H9 (cell line): Measurements from ENCODE around the gene ERBIN. TPM values are rescaled to one million over a fixed set of nuclear protein-coding genes. Genes with fewer than 3 reads are reported as not detected.

Experiments used
- DNase-seq: peaks from one replicate; pipeline ENCODE4 v3.0.0-alpha.2; 2017
- H2AFZ ChIP-seq: one replicate; pipeline ENCODE4 v1.6.1; 2013; ENCODE audit warnings: mild to moderate bottlenecking, low read length, control low read depth, moderate library complexity
- H2AK5ac ChIP-seq: 2 replicates; pipeline ENCODE4 v1.6.1; 2013; ENCODE audit warnings: low read length, control low read depth, mixed read lengths; ENCODE audit not compliant: insufficient read length
- H2BK120ac ChIP-seq: one replicate; pipeline ENCODE4 v1.6.1; 2013; ENCODE audit warnings: low read depth, mild to moderate bottlenecking, low read length, control low read depth, inconsistent platforms; ENCODE audit not compliant: poor library complexity, severe bottlenecking
- H2BK12ac ChIP-seq: 2 replicates; pipeline ENCODE4 v1.6.1; 2013; ENCODE audit warnings: low read length, control low read depth, mixed read lengths, low read depth; ENCODE audit not compliant: insufficient read length
- H2BK15ac ChIP-seq: 2 replicates; pipeline ENCODE4 v1.6.1; 2013; ENCODE audit warnings: low read depth, low read length, control low read depth
- H2BK20ac ChIP-seq: one replicate; pipeline ENCODE4 v1.6.1; 2013; ENCODE audit warnings: low read depth, mild to moderate bottlenecking, low read length, control low read depth, inconsistent platforms; ENCODE audit not compliant: poor library complexity, severe bottlenecking
- H2BK5ac ChIP-seq: 2 replicates; pipeline ENCODE4 v1.6.1; 2013; ENCODE audit warnings: low read length, control low read depth, mixed read lengths; ENCODE audit not compliant: insufficient read length
- H3K14ac ChIP-seq: 2 replicates; pipeline ENCODE4 v1.6.1; 2013; ENCODE audit warnings: low read length, control low read depth; ENCODE audit not compliant: insufficient read depth
- H3K18ac ChIP-seq: 2 replicates; pipeline ENCODE4 v1.6.1; 2013; ENCODE audit warnings: low read depth, mild to moderate bottlenecking, mixed read lengths, low read length, control low read depth; ENCODE audit not compliant: insufficient read length
- H3K23ac ChIP-seq: 2 replicates; pipeline ENCODE4 v1.6.1; 2013; ENCODE audit warnings: low read length, control low read depth, mixed read lengths, low read depth; ENCODE audit not compliant: insufficient read length
- H3K23me2 ChIP-seq: 2 replicates; pipeline ENCODE4 v1.6.1; 2013; ENCODE audit warnings: low read depth, mild to moderate bottlenecking, mixed read lengths, low read length, control low read depth; ENCODE audit not compliant: insufficient read length, poor library complexity, severe bottlenecking
- H3K27ac ChIP-seq: 2 replicates; pipeline ENCODE4 v1.5.1; 2013; ENCODE audit warnings: low read length, control low read depth, mixed read lengths, low read depth; ENCODE audit not compliant: insufficient read length
- H3K27me3 ChIP-seq: 2 replicates; pipeline ENCODE4 v1.6.1; 2013; ENCODE audit warnings: low read length, control low read depth, inconsistent platforms; ENCODE audit not compliant: insufficient read depth
- H3K4ac ChIP-seq: 2 replicates; pipeline ENCODE4 v1.6.1; 2013; ENCODE audit warnings: low read depth, mild to moderate bottlenecking, control low read depth, inconsistent platforms, low read length, moderate library complexity
- H3K4me1 ChIP-seq: 2 replicates; pipeline ENCODE4 v1.6.1; 2013; ENCODE audit warnings: low read length, control low read depth, inconsistent platforms; ENCODE audit not compliant: insufficient read depth
- H3K4me2 ChIP-seq: 2 replicates; pipeline ENCODE4 v1.6.1; 2013; ENCODE audit warnings: low read length, control low read depth, mixed read lengths; ENCODE audit not compliant: insufficient read length, insufficient read depth
- H3K56ac ChIP-seq: 2 replicates; pipeline ENCODE4 v1.6.1; 2013; ENCODE audit warnings: low read depth, mild to moderate bottlenecking, mixed read lengths, low read length, control low read depth; ENCODE audit not compliant: insufficient read length
- H3K79me1 ChIP-seq: 2 replicates; pipeline ENCODE4 v1.6.1; 2013; ENCODE audit warnings: low read depth, mild to moderate bottlenecking, moderate library complexity, low read length, control low read depth, inconsistent platforms; ENCODE audit not compliant: insufficient read depth, poor library complexity, severe bottlenecking
- H3K79me2 ChIP-seq: 2 replicates; pipeline ENCODE4 v1.6.1; 2013; ENCODE audit warnings: low read length, control low read depth, inconsistent platforms; ENCODE audit not compliant: insufficient read depth
- H3K9ac ChIP-seq: 2 replicates; pipeline ENCODE4 v1.6.1; 2013; ENCODE audit warnings: low read length, control low read depth, mixed read lengths; ENCODE audit not compliant: insufficient read length; ENCODE audit errors: extremely low read depth
- H3K9me3 ChIP-seq: one replicate; pipeline ENCODE4 v1.6.1; 2013; ENCODE audit warnings: low read depth, low read length, inconsistent platforms; ENCODE audit not compliant: control insufficient read depth
- H3T11ph ChIP-seq: one replicate; pipeline ENCODE4 v1.6.1; 2013; ENCODE audit warnings: mild to moderate bottlenecking, low read length, control low read depth, inconsistent platforms
- H4K20me1 ChIP-seq: one replicate; pipeline ENCODE4 v1.6.1; 2013; ENCODE audit not compliant: control insufficient read depth, insufficient read length, insufficient read depth
- H4K5ac ChIP-seq: 2 replicates; pipeline ENCODE4 v1.6.1; 2013; ENCODE audit warnings: low read depth, mild to moderate bottlenecking, mixed read lengths, low read length, control low read depth; ENCODE audit not compliant: insufficient read length
- H4K8ac ChIP-seq: replicated peaks from 2 replicates; pipeline ENCODE4 v1.6.1; 2013; ENCODE audit warnings: low read length, control low read depth, mixed read lengths, low read depth; ENCODE audit not compliant: insufficient read length
- H4K91ac ChIP-seq: 2 replicates; pipeline ENCODE4 v1.6.1; 2013; ENCODE audit warnings: low read depth, mild to moderate bottlenecking, moderate library complexity, mixed read lengths, low read length, control low read depth; ENCODE audit not compliant: insufficient read length
- H3K27ac Mint-ChIP-seq, 3 experiments: 2 replicates in 2 of 3; 3 replicates in 1 of 3; pipeline ENCODE4 v1.8.0; 2020 to 2021; ENCODE audit warnings: mixed read lengths in 3 of 3, mild to moderate bottlenecking in 1 of 3, moderate library complexity in 1 of 3
- H3K27me3 Mint-ChIP-seq: 2 replicates; pipeline ENCODE4 v1.8.0; 2021; ENCODE audit warnings: low read depth, mild to moderate bottlenecking, moderate library complexity, mixed read lengths
- H3K36me3 Mint-ChIP-seq, 3 experiments: 2 replicates in 2 of 3; 3 replicates in 1 of 3; pipeline ENCODE4 v1.8.0; 2020 to 2021; ENCODE audit warnings: low read depth in 3 of 3, mixed read lengths in 3 of 3; ENCODE audit not compliant: insufficient read depth in 1 of 3
- H3K4me1 Mint-ChIP-seq, 2 experiments: 2 replicates each; pipeline ENCODE4 v1.8.0; 2020; ENCODE audit warnings: mixed read lengths in 2 of 2
- H3K4me3 Mint-ChIP-seq, 2 experiments: 2 replicates in 1 of 2; 3 replicates in 1 of 2; pipeline ENCODE4 v1.8.0; 2020 to 2021; ENCODE audit warnings: mild to moderate bottlenecking in 2 of 2, mixed read lengths in 2 of 2, moderate library complexity in 1 of 2
- H3K9me3 Mint-ChIP-seq, 2 experiments: 2 replicates in 1 of 2; 3 replicates in 1 of 2; pipeline ENCODE4 v1.8.0; 2020; ENCODE audit warnings: mild to moderate bottlenecking in 2 of 2, mixed read lengths in 2 of 2, moderate library complexity in 1 of 2
- CTCF ChIP-seq: fragments of 200-600 bp; sonication (generic); conservative IDR thresholded peaks from 3 replicates; pipeline ENCODE4 v1.8.0; 2021; ENCODE audit warnings: antibody characterized with exemption, mild to moderate bottlenecking
- WGBS: extraction: QIAGEN DNeasy Blood & Tissue Kit; methylation state at CpG from one replicate; pipeline ENCODE4 v1.1.7; 2013; ENCODE audit warnings: missing lambda C conversion rate, low lambda C conversion rate, mixed read lengths; ENCODE audit not compliant: insufficient read length; ENCODE audit errors: extremely low coverage; 5-methylcytosine and 5-hydroxymethylcytosine counted together
- total RNA-seq: library from RNA; stranded (reverse); gene quantifications from 2 replicates; pipeline ENCODE4 v1.2.1, GENCODE V29; 2021

Gene ERBIN
- total RNA-seq, 1 experiment from 2014 or later, result 42.9 TPM

GRCh38 chr5:65916636-65917035 is 9.7 kb upstream of the ERBIN start:
- Mint-ChIP-seq H3K9me3 (no peaks in the 10 kb centered on the region), H3K4me1 (peaks cover under 1 to 4% of the 10 kb centered on the region in 2 experiments; a peak in 2 of 4 replicates), H3K27me3 (no peaks in the 10 kb centered on the region), H3K4me3 (no peak overlapping the region), H3K27ac (no peak overlapping the region), H3K36me3 (no peaks in the 10 kb centered on the region)
- H2AK5ac ChIP-seq, result no peak overlapping the region
- no peak overlapping the region for H4K91ac ChIP-seq
- H4K20me1 ChIP-seq, result no peaks in the 10 kb centered on the region
- no peak overlapping the region for H2BK5ac ChIP-seq
- H3K23ac ChIP-seq, result no peak overlapping the region
- no peak overlapping the region for H2BK20ac ChIP-seq
- no peak overlapping the region for H3K4ac ChIP-seq
- TF ChIP-seq CTCF, result no peak
- no peaks in the 10 kb centered on the region for H3K79me2 ChIP-seq
- no peaks in the 10 kb centered on the region for H3K4me1 ChIP-seq
- no peak overlapping the region for H2BK15ac ChIP-seq
- no peak overlapping the region for H3T11ph ChIP-seq
- no peak overlapping the region for H3K18ac ChIP-seq
- H3K56ac ChIP-seq, result no peak overlapping the region
- no peak overlapping the region for H3K14ac ChIP-seq
- no peak overlapping the region for H4K5ac ChIP-seq
- no peaks in the 10 kb centered on the region for H3K23me2 ChIP-seq
- H2BK12ac ChIP-seq, result no peak overlapping the region
- H3K79me1 ChIP-seq, result no peaks in the 10 kb centered on the region
- H2AFZ ChIP-seq, result no peak overlapping the region
- H2BK120ac ChIP-seq, result no peak overlapping the region
- H4K8ac ChIP-seq, result no peak overlapping the region
- no peak overlapping the region for H3K27ac ChIP-seq
- no peak overlapping the region for H3K4me2 ChIP-seq
- no peak for DNase-seq
- no peak overlapping the region for H3K9ac ChIP-seq
- no CpG with 5 or more reads among the region's 1 CpG for WGBS
- no peaks in the 10 kb centered on the region for H3K27me3 ChIP-seq
- H3K9me3 ChIP-seq, result no peaks in the 10 kb centered on the region
